Measurements from ENCODE around the gene PTPRN2. TPM values are rescaled to one million over a fixed set of nuclear protein-coding genes. Genes with fewer than 3 reads are reported as not detected.
"Not testable (repeated sequence)": the region's sequence is repeated elsewhere in the genome, so short reads cannot be mapped to it uniquely, and the experiment has no call there.

The PTPRN2 gene
- total and polyA plus RNA-seq, 3 experiments from 2014 or later: 0.33 to 1.2 (median 0.42) TPM

GRCh38 chr7:157901816-157902610, 685.6 kb downstream of the PTPRN2 start:
- CTCF ChIA-PET; H3K4me1 ChIP-seq (ENCODE audit: insufficient read depth, low read length); POLR2A ChIA-PET; H3K27ac ChIP-seq (ENCODE audit: low read depth, low read length); H3K36me3 Mint-ChIP-seq; H3K27me3 Mint-ChIP-seq; H3K27me3 ChIP-seq (ENCODE audit: insufficient read depth, low read length, poor library complexity, severe bottlenecking); H3K9me3 Mint-ChIP-seq; H3K27ac Mint-ChIP-seq; DNase-seq; H3K4me1 Mint-ChIP-seq; H3K4me3 ChIP-seq (ENCODE audit: low read length); H3K4me3 Mint-ChIP-seq; H3K36me3 ChIP-seq (ENCODE audit: insufficient read depth, low read length); H3K9me3 ChIP-seq (ENCODE audit: low read length): not testable (repeated sequence)

GRCh38 chr7:157901166-157901565, 686.5 kb downstream of the PTPRN2 start:
- DNase-seq: no peak
- H3K36me3 ChIP-seq (ENCODE audit: insufficient read depth, low read length): no peaks in the 10 kb centered on the region
- Mint-ChIP-seq H3K36me3 (no peaks in the 10 kb centered on the region), H3K9me3 (no peaks in the 10 kb centered on the region), H3K4me1 (no peaks in the 10 kb centered on the region), H3K27me3 (no peaks in the 10 kb centered on the region), H3K27ac (peak overlapping the region in 1 of 8 donors; percentile 41), H3K4me3 (no peak overlapping the region)
- H3K27ac ChIP-seq (ENCODE audit: low read depth, low read length): no peak overlapping the region
- H3K9me3 ChIP-seq (ENCODE audit: low read length): no peaks in the 10 kb centered on the region
- H3K4me3 ChIP-seq (ENCODE audit: low read length): no peak overlapping the region
- H3K4me1 ChIP-seq (ENCODE audit: insufficient read depth, low read length): no peaks in the 10 kb centered on the region
- ChIA-PET POLR2A (no interaction called here), CTCF (no interaction called here)
- H3K27me3 ChIP-seq (ENCODE audit: insufficient read depth, low read length, poor library complexity, severe bottlenecking): no peaks in the 10 kb centered on the region

DNA sequence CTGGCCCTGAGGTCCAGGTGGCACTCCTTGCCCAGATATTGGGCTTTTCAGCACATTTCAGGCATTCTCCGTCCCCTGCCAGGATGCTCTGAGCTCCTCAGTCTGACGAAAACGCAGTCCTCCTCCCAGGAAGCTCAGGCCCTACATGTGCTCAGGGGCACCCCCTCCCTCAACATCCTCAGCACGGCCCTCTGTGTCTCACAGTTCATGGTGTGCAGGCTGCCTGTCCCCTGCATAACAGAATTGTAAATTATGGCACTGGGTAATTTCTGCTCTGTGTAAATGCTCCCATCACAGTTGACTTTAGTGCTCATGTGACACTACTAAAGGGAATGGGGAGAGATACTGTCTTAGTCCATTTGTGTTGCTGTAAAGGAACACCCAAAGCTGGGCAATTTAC, 687.1 kb downstream of the PTPRN2 start:
- no peaks in the 10 kb centered on the region for H3K9me3 ChIP-seq (ENCODE audit: low read length)
- DNase-seq: no peak
- Mint-ChIP-seq H3K36me3 (no peaks in the 10 kb centered on the region), H3K4me3 (no peak overlapping the region), H3K9me3 (no peaks in the 10 kb centered on the region), H3K27me3 (no peaks in the 10 kb centered on the region), H3K27ac (no peak overlapping the region), H3K4me1 (no peaks in the 10 kb centered on the region)
- CTCF ChIA-PET: no interaction called here
- H3K27ac ChIP-seq (ENCODE audit: low read depth, low read length): no peak overlapping the region
- H3K27me3 ChIP-seq (ENCODE audit: insufficient read depth, low read length, poor library complexity, severe bottlenecking): no peaks in the 10 kb centered on the region
- H3K36me3 ChIP-seq (ENCODE audit: insufficient read depth, low read length): no peaks in the 10 kb centered on the region
- H3K4me3 ChIP-seq (ENCODE audit: low read length): no peak overlapping the region
- no peaks in the 10 kb centered on the region for H3K4me1 ChIP-seq (ENCODE audit: insufficient read depth, low read length)
- POLR2A ChIA-PET: no interaction called here

GRCh38 chr7:157900011-157900410, 687.6 kb downstream of the PTPRN2 start:
- POLR2A ChIA-PET: no interaction called here

GRCh38 chr7:157898802-157899505, 688.7 kb downstream of the PTPRN2 start:
- Mint-ChIP-seq H3K27me3 (no peaks in the 10 kb centered on the region), H3K9me3 (no peaks in the 10 kb centered on the region), H3K4me1 (no peaks in the 10 kb centered on the region), H3K36me3 (no peaks in the 10 kb centered on the region), H3K27ac (no peak overlapping the region), H3K4me3 (no peak overlapping the region)
- CTCF ChIA-PET: no interaction called here
- no peaks in the 10 kb centered on the region for H3K27me3 ChIP-seq (ENCODE audit: insufficient read depth, low read length, poor library complexity, severe bottlenecking)
- no peak for DNase-seq
- no peaks in the 10 kb centered on the region for H3K9me3 ChIP-seq (ENCODE audit: low read length)
- H3K27ac ChIP-seq (ENCODE audit: low read depth, low read length): no peak overlapping the region
- H3K36me3 ChIP-seq (ENCODE audit: insufficient read depth, low read length): no peaks in the 10 kb centered on the region
- H3K4me3 ChIP-seq (ENCODE audit: low read length): no peak overlapping the region
- POLR2A ChIA-PET: no interaction called here
- no peaks in the 10 kb centered on the region for H3K4me1 ChIP-seq (ENCODE audit: insufficient read depth, low read length)

More at GRCh38 chr7:157900011-157900410, 687.6 kb downstream of the PTPRN2 start:
- no peak overlapping the region for H3K27ac Mint-ChIP-seq
- Histone ChIP-seq H3K4me3 (ENCODE audit: low read length) (no peak overlapping the region), H3K27ac (ENCODE audit: low read depth, low read length) (no peak overlapping the region), H3K4me1 (ENCODE audit: insufficient read depth, low read length) (no peaks in the 10 kb centered on the region), H3K9me3 (ENCODE audit: low read length) (no peaks in the 10 kb centered on the region), H3K36me3 (ENCODE audit: insufficient read depth, low read length) (no peaks in the 10 kb centered on the region), H3K27me3 (ENCODE audit: insufficient read depth, low read length, poor library complexity, severe bottlenecking) (no peaks in the 10 kb centered on the region)
- no peaks in the 10 kb centered on the region for H3K4me1 Mint-ChIP-seq
- H3K9me3 Mint-ChIP-seq: no peaks in the 10 kb centered on the region
- H3K36me3 Mint-ChIP-seq: no peaks in the 10 kb centered on the region
- CTCF ChIA-PET: no interaction called here
- DNase-seq: no peak
- no peaks in the 10 kb centered on the region for H3K27me3 Mint-ChIP-seq
- H3K4me3 Mint-ChIP-seq: no peak overlapping the region

DNA sequence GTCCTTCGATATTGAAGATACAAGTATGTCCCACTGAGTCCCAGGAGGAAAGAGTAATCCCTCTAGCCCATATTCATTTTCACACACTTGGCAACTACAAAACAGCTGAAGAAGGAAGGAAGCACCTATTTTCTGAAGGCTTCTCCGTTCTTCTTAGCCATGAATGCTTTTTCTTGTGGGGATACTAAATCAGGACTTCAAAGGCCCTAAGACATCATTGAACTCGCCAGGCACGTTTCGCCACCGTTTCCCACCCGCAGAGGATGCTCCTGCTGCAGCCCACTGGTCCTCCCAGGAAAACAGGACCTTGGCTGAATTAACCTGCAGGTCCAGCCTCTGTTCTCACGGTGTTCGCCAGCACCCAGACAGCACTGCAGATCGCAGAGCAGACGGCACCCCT, 689.4 kb downstream of the PTPRN2 start:
- Mint-ChIP-seq H3K9me3 (no peaks in the 10 kb centered on the region), H3K4me1 (no peaks in the 10 kb centered on the region), H3K4me3 (no peak overlapping the region), H3K27ac (no peak overlapping the region), H3K27me3 (no peaks in the 10 kb centered on the region), H3K36me3 (no peaks in the 10 kb centered on the region)
- Histone ChIP-seq H3K4me3 (ENCODE audit: low read length) (no peak overlapping the region), H3K36me3 (ENCODE audit: insufficient read depth, low read length) (no peaks in the 10 kb centered on the region), H3K9me3 (ENCODE audit: low read length) (no peaks in the 10 kb centered on the region), H3K27me3 (ENCODE audit: insufficient read depth, low read length, poor library complexity, severe bottlenecking) (no peaks in the 10 kb centered on the region), H3K27ac (ENCODE audit: low read depth, low read length) (no peak overlapping the region), H3K4me1 (ENCODE audit: insufficient read depth, low read length) (no peaks in the 10 kb centered on the region)
- CTCF ChIA-PET: no interaction called here
- no peak for DNase-seq
- POLR2A ChIA-PET: no interaction called here

GRCh38 chr7:157897681-157898080, 689.9 kb downstream of the PTPRN2 start:
- Mint-ChIP-seq H3K4me3 (no peak overlapping the region), H3K27me3 (peaks cover 0 to 2% of the 10 kb centered on the region in 2 donors), H3K4me1 (no peaks in the 10 kb centered on the region), H3K36me3 (no peaks in the 10 kb centered on the region), H3K27ac (no peak overlapping the region), H3K9me3 (peaks cover 0 to 3% (median 0%) of the 10 kb centered on the region in 5 donors)
- Histone ChIP-seq H3K27me3 (ENCODE audit: insufficient read depth, low read length, poor library complexity, severe bottlenecking) (no peaks in the 10 kb centered on the region), H3K4me1 (ENCODE audit: insufficient read depth, low read length) (no peaks in the 10 kb centered on the region), H3K4me3 (ENCODE audit: low read length) (no peak overlapping the region), H3K36me3 (ENCODE audit: insufficient read depth, low read length) (no peaks in the 10 kb centered on the region), H3K9me3 (ENCODE audit: low read length) (no peaks in the 10 kb centered on the region), H3K27ac (ENCODE audit: low read depth, low read length) (no peak overlapping the region)
- POLR2A ChIA-PET: no interaction called here
- DNase-seq: no peak
- CTCF ChIA-PET: no interaction called here

DNA sequence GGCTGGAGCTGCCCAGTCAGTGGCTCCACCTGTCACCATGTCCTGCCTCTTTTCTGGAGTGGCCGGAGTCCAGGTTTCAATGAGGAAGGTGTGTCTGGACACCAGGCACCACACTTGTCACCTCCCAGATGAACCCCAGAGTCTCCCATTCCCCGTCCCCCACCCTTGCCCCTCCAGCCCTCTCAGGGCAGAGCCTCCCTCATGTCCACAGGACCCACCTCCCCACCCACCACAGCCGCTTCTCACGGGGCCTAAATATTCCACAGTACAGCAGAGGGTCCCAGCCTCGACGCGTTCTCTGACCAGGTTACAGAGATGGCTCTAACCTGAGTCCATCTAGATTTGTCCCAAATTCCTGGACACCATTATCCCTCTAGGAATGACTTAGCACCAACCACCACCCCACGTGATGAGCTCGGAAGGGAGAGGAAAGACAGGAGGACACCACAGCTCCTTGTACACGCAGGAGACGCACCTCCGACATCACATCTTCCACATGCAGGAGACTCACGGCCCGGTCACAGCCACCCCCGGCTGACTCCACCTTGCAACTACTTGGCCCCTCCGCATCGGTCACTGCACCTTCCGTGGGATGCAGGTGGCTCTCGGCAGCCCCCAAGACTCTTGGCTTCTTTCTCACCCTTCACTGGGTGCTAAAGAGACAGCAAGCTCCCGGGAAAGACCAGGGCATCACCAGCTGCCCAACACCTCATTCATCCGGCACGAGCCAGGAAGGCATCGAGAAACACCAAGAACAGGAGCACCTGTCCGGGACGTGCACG, 690.7 kb downstream of the PTPRN2 start:
- Histone ChIP-seq H3K27ac (ENCODE audit: low read depth, low read length) (no peak overlapping the region), H3K36me3 (ENCODE audit: insufficient read depth, low read length) (no peaks in the 10 kb centered on the region), H3K4me1 (ENCODE audit: insufficient read depth, low read length) (no peaks in the 10 kb centered on the region), H3K9me3 (ENCODE audit: low read length) (no peaks in the 10 kb centered on the region), H3K4me3 (ENCODE audit: low read length) (no peak overlapping the region), H3K27me3 (ENCODE audit: insufficient read depth, low read length, poor library complexity, severe bottlenecking) (no peaks in the 10 kb centered on the region)
- ChIA-PET CTCF (no interaction called here), POLR2A (no interaction called here)
- H3K27me3 Mint-ChIP-seq: peaks cover 0 to 3% of the 10 kb centered on the region in 2 donors
- DNase-seq: no peak
- no peaks in the 10 kb centered on the region for H3K36me3 Mint-ChIP-seq
- H3K9me3 Mint-ChIP-seq: peaks cover 0 to 3% (median 0%) of the 10 kb centered on the region in 5 donors
- no peak overlapping the region for H3K27ac Mint-ChIP-seq
- no peak overlapping the region for H3K4me3 Mint-ChIP-seq
- H3K4me1 Mint-ChIP-seq: no peaks in the 10 kb centered on the region

Measured in CD8-positive, alpha-beta memory T cell (primary cell).